CD4-positive, alpha-beta T cell treated with Interleukin-1 beta for 1 hour (primary cell): ENCODE measurements around the gene ARID1B.

Source experiments
- DNase-seq, 2 donors: peaks; one replicate each; pipeline ENCODE4 v3.0.0-alpha.2; 2020 to 2022

ARID1B gene

DNA sequence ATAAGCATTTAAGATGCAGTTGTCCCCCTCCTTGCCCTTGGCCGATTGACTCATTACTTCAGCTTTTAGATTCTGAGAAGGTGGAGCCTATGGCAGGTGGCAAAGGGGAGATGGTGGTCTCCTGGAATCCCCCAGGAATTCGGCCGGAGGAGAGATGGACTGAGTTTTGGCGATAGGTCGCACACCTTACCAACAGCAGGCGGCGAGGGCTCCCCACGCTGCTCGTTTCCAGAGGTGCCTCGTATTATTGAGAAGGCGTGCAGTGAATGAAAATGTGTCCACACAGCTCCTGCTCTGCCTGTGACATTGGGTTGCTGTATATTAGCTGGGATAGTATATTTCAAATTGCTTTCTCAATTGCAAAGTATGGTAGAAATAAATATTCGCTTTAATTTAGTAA is 224.5 kb downstream of the ARID1B start:
- no peak for DNase-seq

DNA sequence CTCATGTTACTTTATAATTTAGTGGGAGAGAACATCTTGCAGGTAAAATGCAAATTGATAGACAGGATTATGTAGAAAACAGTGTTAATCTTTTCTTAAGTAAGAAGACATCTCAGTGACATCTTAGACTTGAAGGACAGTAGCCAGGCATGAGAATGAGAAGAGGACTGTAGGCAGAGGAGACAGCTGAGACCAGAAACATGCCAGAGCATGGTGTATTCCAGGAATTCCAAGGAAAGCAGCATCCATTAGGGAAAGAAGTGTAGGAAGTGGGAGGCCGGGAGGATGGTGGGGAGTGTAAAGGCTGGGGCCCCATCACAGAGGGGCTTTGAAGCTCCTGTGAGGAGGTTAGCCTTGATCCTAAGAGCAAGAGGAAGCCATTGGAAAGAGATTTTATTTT is 225.6 kb downstream of the ARID1B start:
- no peak for DNase-seq

DNA sequence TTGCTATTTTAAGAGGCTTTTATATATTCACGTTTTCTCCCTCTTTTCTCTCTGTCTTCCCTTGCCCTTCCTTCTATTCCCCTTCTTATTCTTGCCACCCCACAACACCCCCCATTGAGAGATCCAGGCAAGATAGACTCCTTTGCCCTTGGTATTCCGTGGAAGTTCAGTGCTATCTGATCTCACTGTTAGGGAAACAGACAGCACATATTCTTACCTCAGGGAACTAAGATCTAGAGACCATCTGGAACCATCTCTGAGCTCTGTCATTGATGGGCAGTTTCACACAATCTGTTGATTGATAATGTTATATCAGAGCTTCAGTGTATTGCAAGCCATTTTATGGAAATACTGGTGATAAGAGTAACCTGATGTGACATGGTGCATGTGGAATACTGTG is 228.8 kb downstream of the ARID1B start:
- DNase-seq, result no peak

DNA sequence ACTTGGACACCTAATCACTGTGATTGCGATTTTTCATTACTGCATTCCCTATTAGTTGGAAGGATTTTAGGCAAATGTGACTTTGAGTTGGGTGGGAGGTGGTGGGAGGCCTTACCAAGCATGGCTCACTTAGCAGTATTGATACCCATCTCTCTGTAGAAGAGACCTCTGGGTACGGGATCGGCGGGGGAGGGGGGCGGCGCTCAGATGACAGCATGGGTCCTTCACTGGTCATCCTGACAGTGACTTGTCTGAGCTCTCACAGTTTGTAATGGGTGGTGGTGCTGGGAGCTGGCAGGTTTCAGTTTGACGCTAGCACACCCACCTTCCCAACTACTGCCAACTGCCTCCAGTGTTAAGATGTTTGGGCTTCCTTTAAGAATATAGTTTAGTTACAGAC is 231.4 kb downstream of the ARID1B start:
- no peak for DNase-seq

DNA sequence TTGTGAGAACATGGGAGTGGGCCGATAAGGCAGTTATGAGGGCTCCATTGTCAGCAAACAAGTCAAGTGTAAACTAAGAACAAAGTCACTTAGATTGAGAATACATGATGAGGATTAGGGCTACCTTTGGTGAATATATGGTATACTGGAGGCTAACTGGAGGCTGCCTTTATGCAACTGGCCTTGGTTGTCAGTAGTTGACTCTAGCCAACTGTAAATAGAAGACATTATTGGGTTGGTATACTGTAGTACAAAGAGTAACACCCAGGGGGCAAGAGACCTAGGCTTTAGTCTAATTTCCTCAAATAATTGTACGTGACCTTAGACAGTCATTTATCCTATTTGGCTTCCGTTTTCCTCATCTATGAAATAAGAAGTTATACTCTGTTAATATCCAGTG is 235.2 kb downstream of the ARID1B start:
- DNase-seq, result no peak

DNA sequence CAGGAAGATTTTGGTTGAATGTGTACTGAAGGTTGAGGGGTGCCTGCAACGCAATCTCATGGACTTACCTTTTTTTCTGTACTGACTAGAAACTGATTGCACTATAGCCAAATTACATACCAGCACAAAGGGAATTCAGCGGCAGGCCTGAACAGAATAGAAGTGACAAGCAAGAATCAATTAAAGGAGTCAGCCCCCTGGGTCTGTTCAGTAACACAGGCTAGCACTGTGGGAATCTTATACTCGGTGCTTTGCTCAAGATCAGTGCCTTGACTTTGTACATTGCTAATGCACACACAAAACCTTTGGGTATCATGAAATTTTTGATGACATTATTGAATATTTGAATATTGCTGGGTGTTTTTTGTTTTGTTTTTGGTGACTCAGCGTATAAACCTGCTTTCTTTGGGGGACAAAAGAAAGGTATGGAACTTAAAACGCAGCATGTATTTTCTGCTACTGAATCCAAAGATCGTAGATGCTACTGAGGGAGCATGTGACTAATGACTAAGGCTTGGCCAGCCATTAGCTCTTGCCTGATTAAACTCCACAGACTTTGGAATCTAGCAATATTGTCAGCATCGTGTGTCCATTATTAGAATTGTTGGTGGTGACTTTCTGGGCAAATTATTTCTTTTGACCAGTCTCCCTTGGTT is 236.6 kb downstream of the ARID1B start:
- no peak for DNase-seq

DNA sequence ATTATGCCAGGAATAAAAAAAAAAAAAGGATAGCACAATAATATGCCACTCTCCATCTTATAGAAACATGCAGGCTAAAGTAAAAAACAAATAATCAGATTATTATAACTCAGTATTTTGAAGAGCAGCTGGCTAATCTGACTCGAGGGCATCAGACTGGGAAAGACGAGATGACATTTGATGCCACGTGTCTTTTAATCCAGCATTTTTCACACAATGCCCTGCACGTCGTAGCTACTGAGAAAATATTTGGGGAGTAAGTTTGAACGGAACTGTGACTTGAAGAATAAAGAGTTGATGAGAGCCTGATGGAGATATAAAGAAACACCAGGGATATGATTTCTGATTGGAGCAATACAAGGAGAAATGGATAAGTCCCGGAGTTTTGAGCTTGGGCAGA is 237.7 kb downstream of the ARID1B start:
- DNase-seq, result no peak

DNA sequence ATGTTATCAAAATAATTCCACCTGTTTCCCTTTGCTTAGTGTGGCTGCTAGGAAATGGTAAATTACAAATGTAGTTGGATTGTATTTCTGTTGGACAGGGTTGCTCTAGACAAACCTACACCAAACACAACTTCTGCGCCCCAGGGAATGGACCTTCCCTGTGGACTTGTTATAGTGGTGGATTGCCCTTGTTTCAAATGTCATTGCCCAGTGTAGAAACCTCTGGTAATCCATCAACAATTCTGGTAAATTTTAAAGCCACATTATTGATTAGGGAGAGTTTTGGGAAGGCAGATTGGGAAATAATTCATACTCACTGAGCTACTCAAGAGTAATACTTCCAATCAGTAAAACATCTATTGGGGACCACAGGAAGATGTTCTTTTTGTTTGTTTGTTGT is 239.8 kb downstream of the ARID1B start:
- DNase-seq, result no peak

DNA sequence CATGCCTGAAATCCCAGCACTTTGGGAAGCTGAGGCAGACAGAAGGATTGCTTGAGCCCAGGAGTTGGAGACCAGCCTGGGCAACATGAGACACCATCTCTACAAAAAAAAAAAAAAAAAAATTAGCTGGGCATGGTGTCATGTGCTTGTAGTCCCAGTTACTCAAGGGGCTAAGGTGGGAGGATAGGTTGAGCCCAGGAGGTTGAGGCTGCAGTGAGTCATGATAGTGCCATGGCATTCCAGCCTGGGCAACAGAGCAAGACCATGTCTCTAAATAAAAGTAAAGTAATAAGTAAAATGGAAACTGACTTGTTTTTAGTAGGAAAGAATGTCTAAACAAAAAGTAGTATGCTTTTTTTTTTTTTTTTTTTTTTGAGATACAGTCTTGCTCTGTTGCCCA is 240.7 kb downstream of the ARID1B start:
- DNase-seq, result no peak

DNA sequence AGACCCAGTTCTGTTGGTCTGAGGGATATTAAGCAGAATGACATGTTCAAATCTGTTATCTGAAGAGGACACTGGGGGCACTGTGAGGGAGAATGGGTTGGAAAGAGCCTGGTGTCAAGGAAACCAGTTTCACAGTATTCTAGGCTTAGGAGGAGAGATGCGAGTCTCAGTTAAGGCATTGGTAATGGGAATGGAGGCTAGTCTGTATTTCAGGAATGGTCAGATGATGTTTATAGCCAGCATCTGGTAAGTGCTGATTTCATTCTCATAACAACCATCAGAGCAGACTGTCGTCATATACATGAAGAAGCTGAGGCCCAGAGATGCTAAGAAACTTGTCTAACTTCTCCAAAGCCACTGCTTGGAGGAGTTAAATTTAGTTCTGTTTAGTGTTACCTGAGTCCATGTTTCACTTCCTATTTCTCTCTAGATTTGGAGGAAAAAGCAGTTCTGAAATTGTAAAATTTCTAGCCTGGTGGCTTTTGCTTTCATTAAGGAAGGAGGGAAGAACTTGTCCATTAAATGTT is 242.0 kb downstream of the ARID1B start:
- DNase-seq, result peak in 1 of 2 donors; percentile 17

DNA sequence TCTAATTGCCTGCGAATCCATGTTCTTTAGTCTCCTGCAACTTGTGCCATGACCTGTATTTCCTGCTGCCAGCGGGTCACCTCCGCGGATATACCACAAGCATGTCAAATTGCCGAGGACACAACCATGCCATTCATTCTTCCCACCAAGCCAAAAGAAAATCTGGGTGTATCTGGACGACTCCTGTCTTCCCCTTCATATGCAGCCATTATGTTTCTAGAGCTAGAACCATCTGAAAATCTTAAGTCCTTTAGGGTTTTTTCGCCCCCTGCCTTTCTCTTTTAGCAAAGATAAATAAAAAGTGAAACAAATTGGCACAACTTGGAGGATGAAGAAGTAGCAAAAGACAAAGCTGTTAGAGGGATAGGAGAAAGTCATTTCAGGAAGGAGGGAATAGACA is 242.6 kb downstream of the ARID1B start:
- peak in 1 of 2 donors; percentile 21 for DNase-seq

DNA sequence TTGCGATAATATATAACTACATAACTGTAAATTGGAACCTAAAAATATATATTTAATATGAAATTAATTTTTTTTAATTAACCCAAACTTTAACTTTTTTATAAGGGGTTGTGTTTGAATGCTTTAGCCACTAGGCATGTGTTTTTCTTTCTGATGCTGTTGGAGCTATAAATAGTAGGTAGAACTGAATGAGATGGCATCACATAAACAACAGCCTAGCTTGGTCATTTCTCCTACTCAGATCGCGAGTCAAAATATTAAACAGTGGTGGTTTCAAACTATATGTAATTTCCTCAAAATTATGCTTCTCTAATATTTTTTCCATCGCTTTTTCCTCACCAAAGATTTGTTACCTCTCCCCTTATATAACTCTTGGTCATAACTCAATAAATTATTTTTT is 243.2 kb downstream of the ARID1B start:
- DNase-seq, result peak in 1 of 2 donors; percentile 27

DNA sequence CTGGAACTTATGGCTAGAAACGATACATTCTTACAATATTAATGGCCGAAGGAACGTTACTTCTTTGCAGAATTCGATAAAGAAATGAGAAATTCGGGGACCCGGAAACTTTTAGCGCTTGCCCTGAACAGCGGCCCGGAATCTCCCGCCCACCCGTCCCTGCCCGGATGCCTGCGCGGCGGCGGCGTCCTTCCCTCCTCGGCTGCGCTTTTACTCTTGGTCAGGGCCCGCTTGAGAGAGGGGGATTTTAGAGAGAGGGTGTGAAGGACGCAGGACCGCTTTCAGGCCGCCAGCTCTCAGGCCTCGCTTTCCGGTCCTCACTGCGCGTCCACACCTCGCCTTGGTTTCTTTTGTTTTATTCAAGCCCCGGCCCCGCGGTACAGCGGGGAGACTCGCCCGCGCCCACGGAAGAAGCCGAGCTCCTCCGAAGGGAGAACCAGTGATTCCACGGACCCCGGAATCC is 243.7 kb downstream of the ARID1B start:
- DNase-seq, result peak; percentile 63 to 69

DNA sequence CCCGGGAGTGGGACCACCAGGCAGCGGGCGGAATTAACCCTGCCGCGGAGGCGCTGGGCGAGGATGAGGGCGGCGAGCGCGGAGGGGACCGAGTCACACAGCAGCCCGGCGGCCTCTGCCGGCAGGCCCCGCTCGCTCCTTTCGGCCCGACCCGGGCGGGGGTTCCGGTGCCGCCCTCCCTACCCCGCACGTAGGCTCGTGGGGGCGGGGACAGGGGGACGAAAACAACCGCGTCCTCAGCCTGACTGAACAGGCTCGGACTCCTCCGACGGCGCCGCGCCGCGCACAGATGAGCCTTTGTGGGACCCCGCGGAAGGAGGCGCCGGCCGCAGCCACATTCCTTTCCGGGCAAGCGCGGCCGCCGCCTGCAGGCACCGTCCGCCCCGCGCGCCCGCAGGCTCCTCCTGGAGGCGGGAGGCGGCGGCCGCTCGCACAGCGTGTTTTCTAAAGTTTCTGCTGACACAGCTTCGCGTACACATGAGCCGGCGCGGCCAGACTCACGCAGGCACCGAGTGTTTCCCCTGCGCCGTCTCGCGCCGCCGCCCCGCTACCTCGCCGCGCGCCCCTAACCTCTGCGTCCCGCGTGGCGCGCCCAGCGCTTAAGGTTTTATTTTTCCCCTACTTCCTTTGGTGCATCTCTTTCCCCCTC is 244.3 kb downstream of the ARID1B start:
- DNase-seq, result peak; percentile 90 to 93

DNA sequence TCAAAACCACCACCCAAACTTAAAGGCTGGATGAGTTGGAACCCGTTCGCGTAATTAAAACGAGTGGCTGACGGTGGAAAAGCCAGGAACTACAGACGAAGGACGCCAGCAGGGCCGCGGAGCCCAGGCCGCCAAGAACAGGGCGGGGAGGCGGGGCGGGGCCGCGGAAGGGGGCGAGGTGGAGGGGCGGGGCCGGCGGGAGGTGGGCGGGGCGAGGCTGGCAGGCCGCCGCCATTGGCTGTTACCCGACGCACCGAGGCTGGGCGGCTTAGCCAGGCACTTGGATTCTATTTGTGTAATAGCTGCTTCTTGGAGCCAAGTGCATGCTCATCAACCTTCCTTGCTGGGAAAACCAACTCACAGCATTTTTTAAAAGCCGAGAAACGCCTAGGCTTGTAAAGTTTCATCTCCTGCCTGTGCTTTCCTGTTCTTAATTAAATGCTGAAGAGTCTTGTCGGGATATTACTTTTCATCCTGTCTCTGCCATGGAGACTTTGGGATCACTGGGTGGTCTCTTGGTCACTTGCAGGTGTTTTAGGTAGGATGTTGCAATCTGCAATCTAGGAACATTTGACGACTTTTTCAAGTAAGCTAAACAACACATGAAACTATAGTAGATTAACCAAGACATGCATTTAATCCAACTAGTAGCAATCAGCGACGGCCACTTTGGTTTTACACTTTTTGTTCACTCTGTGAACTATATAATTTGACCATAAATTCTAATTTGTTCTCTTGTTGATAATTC is 245.0 kb downstream of the ARID1B start:
- peak; percentile 85 to 86 for DNase-seq

DNA sequence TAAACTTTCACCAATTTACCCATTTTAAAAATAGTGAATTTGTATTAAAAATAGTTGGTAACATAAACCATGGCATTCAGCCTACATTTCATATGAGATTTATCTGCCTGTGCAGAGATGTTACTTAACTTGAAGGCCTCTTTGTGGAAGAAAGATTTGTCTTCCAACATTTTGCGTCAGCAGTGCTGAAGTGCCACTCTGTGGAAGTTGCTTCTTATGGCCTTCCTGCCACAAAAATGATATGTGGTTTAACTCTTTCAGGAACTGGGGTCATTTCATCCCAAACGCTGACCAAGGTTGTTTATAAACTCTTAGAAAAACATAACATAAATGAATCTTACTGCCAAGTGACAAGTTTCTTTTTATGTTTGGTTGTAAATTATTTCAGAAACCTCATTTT is 246.8 kb downstream of the ARID1B start:
- DNase-seq, result no peak

DNA sequence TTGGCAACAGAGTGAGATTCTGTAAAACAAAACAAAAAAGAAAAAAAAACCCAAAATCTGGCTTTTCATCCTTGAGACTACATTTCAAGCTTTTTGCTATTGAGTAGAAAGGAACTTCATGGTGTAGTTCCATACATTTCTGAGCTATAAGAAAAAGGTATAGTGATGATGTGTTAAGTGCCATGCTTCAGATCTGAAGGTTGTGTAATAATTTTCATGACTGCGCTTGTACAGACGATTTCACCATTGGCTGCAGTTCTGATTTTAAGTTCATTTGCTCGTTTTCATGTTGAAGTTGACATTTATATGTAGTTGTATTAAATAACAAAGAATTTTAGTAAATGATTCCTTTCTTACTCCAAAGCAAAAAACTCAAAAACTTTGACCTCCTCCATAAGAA is 247.6 kb downstream of the ARID1B start:
- no peak for DNase-seq

DNA sequence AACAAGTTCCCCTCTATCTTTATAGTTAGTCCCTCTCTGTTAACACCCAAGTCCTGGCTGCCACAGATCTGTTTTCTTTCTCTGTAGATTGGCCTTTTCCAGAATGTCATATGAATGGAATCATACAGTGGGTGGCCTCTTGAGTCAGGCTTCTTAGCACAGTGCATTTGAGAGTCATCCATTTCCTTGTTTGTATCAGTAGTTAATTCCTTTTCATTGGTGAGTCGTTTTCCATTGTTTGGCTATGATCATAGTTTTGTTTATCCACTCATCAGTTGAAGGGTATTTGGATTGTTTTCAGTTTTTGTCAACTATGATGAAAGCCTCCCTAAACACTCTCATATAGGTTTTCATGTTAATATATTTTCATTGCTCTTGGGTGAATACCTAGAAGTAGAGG is 248.3 kb downstream of the ARID1B start:
- no peak for DNase-seq

DNA sequence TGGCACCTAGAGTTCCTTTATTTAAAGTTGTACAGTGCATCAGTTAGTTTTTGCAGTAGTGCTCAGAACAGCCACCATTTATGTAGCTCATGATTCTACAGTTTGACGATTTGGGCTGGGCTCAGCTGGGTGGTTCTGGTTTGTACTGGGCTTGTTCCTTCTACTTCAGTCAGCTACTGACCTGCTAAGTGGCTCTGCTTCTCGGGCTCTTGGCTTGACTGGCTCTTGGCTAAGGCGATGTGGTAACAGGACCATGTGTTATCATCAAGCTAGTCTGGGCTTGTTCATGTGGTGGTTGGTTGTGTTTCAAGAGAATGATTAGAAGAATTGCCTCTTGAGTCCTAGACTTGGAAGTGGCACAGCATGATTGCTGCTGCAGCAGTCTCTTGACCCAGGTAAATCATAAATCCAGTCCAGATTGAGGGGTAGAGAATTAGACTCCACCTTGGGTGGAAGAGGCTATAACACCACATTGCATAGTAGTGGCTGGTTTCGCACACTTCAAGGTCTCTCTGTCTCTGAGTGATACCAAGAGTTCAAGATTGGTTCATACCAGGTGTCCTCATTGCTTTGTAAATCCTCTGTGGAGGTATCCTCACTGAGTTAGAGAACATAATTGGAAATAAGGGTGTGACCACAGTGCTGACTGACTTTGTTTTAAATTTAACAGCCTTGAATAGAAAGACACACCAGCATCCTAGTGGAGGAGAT is 253.0 kb downstream of the ARID1B start:
- no peak for DNase-seq

DNA sequence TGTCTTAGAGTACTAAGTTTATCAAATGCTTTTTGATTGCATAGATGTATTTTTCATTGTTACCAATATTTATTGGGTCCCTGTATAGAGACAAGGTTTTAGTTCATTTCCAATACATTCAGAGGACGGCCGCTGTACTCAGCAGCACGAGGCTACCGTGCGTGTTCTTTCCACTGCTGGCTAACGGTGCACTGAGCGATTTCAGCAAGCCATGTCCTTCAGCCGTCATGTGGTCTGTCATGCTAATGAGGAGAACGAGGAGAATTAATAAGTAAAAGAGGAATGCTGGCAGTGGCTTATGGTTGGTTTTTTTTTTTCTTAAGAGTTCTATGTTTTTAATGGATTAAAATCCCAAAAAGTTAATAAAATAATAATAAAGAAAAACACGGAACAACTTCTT is 253.6 kb downstream of the ARID1B start:
- no peak for DNase-seq

DNA sequence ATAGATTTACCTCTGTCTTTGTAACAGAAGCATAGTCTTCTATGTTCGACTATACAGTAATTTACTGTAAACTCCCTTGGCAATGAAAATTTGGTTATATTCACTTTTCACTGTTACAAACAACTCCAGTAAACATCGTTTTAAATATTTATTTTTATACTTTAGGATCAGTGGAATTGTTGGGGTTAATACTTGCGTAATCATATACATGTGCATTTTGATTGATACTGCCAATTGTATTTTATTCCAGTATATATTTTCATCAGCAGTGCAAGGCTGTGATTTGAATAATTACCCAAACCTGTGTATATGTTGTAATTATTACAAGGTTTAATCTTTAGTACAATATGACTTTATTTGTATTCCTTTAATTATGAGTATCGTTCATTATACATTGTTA is 255.7 kb downstream of the ARID1B start:
- no peak for DNase-seq

DNA sequence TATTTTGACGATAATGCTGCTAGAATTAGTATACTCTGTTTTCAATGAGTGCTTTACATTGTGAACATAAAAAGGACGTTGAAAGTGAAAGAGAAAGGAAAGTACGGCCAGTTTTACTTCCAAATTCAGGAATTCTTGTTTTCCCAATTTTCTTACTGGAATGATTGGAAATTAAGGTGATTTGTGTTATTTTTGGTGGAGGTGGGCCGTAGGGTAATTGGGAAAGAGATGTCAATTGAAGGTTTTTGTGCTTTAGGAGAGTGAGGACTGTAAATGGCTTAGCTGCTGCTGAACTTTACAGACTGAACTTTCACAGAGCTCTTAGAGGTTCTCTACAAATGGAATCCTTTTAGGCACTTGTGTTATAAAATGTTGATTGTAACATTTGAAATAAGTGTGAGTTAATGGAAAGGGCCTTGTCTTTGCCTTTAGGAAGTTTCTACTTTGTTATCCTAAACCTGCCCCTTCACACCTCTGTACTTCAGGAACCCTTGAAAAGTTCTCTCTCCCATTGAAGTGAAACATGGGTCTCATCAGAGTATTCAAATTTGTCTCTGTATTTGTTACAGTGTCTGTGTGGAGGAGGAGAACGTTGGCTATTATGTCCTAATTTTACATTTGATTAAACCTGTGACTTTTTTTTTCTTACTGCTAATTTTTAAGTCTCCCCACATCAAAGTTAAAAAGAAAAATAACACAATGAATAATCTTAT is 256.4 kb downstream of the ARID1B start:
- no peak for DNase-seq
